ENCODE measurements around the gene UBE2E2.

DNA sequence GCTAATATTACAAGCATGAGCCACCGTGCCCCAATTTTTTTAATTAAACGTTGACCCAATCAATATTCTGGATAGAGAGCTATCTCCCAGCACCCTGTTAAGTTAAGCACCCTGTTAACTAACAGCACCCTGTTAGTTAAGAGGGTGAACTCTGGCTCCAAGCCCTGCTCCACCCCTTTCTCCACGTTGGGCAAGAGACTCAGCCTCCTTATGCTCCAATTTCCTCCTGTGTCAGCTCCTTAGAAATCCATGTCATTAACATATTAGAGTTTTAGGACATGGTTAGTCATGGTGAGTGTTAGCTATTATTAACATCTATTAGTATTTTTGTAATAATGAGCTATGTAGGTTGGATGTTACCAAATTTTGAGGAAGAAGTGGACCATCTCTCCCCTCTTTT lies 385.4 kb downstream of the UBE2E2 start:
- TF ChIP-seq, protein P1, sequence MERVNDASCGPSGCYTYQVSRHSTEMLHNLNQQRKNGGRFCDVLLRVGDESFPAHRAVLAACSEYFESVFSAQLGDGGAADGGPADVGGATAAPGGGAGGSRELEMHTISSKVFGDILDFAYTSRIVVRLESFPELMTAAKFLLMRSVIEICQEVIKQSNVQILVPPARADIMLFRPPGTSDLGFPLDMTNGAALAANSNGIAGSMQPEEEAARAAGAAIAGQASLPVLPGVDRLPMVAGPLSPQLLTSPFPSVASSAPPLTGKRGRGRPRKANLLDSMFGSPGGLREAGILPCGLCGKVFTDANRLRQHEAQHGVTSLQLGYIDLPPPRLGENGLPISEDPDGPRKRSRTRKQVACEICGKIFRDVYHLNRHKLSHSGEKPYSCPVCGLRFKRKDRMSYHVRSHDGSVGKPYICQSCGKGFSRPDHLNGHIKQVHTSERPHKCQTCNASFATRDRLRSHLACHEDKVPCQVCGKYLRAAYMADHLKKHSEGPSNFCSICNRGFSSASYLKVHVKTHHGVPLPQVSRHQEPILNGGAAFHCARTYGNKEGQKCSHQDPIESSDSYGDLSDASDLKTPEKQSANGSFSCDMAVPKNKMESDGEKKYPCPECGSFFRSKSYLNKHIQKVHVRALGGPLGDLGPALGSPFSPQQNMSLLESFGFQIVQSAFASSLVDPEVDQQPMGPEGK (CRISPR knock-in tag; IDR thresholded peaks at IDR 0.05; ENCODE audit: borderline replicate concordance), result no peak
- no peak for TF ChIP-seq GLIS3 (CRISPR knock-in tag; IDR thresholded peaks at IDR 0.05)
